ENCODE results near the gene KLK10. TPM values are rescaled to one million over a fixed set of nuclear protein-coding genes. Genes with fewer than 3 reads are reported as not detected.
A peak's percentile ranks its signal among the peaks of the same experiment; 100 is the strongest.

Gene KLK10
- total RNA-seq, 4 donors from 2014 or later = 30.0 to 94.1 (median 57.2) TPM

DNA sequence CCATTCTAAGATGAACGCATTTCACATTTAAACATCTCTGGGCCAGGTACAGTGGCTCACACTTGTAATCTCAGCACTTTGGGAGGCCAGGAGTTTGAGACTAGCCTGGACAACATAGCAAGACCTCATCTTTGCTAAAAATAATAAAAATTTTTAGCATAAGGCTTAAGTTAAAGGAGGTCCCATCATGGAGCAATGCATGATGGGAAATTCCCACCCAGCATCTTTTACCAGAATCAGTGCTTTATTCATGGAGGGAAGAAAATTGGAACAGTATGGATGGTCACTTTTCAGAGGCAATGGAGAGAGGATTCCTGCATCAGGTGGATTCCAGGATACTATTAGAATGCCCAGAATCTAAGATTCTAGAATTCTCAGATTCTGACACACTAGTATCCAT is 14.3 kb downstream of the KLK10 start:
- 93% methylated on average over 1 of the region's 1 CpG for WGBS, 2 donors
- intact Hi-C loops (cut with DNase I; ENCODE audit: low total_unique reads) = no loop called here
- TF ChIP-seq, protein P1, sequence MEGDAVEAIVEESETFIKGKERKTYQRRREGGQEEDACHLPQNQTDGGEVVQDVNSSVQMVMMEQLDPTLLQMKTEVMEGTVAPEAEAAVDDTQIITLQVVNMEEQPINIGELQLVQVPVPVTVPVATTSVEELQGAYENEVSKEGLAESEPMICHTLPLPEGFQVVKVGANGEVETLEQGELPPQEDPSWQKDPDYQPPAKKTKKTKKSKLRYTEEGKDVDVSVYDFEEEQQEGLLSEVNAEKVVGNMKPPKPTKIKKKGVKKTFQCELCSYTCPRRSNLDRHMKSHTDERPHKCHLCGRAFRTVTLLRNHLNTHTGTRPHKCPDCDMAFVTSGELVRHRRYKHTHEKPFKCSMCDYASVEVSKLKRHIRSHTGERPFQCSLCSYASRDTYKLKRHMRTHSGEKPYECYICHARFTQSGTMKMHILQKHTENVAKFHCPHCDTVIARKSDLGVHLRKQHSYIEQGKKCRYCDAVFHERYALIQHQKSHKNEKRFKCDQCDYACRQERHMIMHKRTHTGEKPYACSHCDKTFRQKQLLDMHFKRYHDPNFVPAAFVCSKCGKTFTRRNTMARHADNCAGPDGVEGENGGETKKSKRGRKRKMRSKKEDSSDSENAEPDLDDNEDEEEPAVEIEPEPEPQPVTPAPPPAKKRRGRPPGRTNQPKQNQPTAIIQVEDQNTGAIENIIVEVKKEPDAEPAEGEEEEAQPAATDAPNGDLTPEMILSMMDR (IDR thresholded peaks at IDR 0.05) = no peak
- H3K4me3 ChIP-seq (ENCODE audit: low read depth, poor library complexity, severe bottlenecking) = no peak overlapping the region
- DNase-seq (ENCODE audit: low spot score in 2 of 2) = no peak

- no peak for DNase-seq (ENCODE audit: low spot score in 2 of 2)
- intact Hi-C loops (cut with DNase I; ENCODE audit: low total_unique reads) = no loop called here
- no peak overlapping the region for H3K4me3 ChIP-seq (ENCODE audit: low read depth, poor library complexity, severe bottlenecking)
- no peak for TF ChIP-seq POLR2A (IDR thresholded peaks at IDR 0.05)
- 76 to 79% methylated on average over 7 of the region's 7 CpGs for WGBS, 2 donors
Observed at GRCh38 chr19:51003316-51003715, 16.2 kb downstream of the KLK10 start.

- DNase-seq (ENCODE audit: low spot score in 2 of 2) = peak in 1 of 2 donors; percentile 82
- intact Hi-C loops (cut with DNase I; ENCODE audit: low total_unique reads) = no loop called here
- TF ChIP-seq, protein P1 (IDR thresholded peaks at IDR 0.05) = no peak
- TF ChIP-seq POLR2A (IDR thresholded peaks at IDR 0.05) = no peak
- no peak overlapping the region for H3K4me3 ChIP-seq (ENCODE audit: low read depth, poor library complexity, severe bottlenecking)
- 44 to 62% methylated on average over 38 to 42 of the region's 42 CpGs for WGBS, 2 donors
Observed at GRCh38 chr19:51002542-51003311, 16.8 kb downstream of the KLK10 start.

- 27 to 39% methylated on average over 12 of the region's 12 CpGs for WGBS, 2 donors
- intact Hi-C loops (cut with DNase I; ENCODE audit: low total_unique reads) = no loop called here
Observed at GRCh38 chr19:51002089-51002532, 17.4 kb downstream of the KLK10 start.

DNA sequence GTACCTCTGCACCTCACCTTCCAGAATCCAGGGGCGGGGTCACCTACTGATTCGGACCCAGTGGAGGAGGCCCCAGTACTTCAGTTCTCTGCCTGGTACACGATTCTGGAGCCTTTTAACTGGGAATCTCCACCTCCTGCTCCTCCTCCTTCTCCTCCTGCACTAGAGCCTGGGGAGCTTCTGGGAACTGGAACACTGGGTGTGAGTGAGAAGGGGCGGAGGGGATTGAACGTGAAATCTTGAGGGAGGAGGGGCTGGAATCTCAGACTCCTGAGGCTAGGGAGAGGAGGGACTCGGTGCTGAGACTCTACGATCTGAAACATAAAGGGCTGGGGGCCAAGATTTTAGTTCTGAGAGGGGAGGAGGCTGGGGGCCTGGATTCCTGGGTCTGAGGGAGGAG is 18.0 kb downstream of the KLK10 start, which contains the start of gene KLK8:
TSS of gene KLK8 (minus strand) at position 90 of the 400 bp plus-strand sequence. CDS start 437 bp downstream, outside the sequence.
- no peak within 1 kb of the TSS for H3K4me3 ChIP-seq (ENCODE audit: low read depth, poor library complexity, severe bottlenecking)
- WGBS, 2 donors = 19 to 29% methylated on average over 7 of the region's 7 CpGs
- TF ChIP-seq POLR2A (IDR thresholded peaks at IDR 0.05) = no peak
- TF ChIP-seq, protein P1 (IDR thresholded peaks at IDR 0.05) = no peak
- intact Hi-C loops (cut with DNase I; ENCODE audit: low total_unique reads) = no loop called here
- no peak for DNase-seq (ENCODE audit: low spot score in 2 of 2)

More at GRCh38 chr19:51002089-51002532, 17.4 kb downstream of the KLK10 start:
- no peak for DNase-seq (ENCODE audit: low spot score in 2 of 2)
- TF ChIP-seq POLR2A (IDR thresholded peaks at IDR 0.05) = no peak
- TF ChIP-seq, protein P1 (IDR thresholded peaks at IDR 0.05) = no peak
- no peak overlapping the region for H3K4me3 ChIP-seq (ENCODE audit: low read depth, poor library complexity, severe bottlenecking)

DNA sequence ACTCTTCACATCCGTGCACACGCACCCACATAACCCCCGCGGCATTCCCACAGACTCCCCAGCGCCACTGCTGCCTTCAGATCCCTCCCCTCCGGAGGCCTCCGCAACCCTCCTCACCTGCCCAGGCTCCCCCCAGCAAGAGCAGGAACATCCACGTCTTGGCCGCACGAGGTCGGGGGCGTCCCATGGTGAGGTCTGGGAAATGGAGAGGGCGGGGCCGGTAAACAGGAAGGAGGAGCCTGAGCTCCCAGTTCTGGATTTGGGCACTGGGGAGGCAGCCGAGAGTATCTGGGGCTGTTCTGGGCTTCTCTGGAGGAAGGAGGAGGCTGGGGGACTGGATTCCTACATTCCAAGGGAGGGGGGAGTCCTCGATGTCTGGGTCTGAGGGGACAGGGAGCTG is 18.5 kb downstream of the KLK10 start:
- no peak overlapping the region for H3K4me3 ChIP-seq (ENCODE audit: low read depth, poor library complexity, severe bottlenecking)
- 23 to 25% methylated on average over 16 of the region's 16 CpGs for WGBS, 2 donors
- intact Hi-C loops (cut with DNase I; ENCODE audit: low total_unique reads) = no loop called here
- no peak for TF ChIP-seq POLR2A (IDR thresholded peaks at IDR 0.05)
- TF ChIP-seq, protein P1 (IDR thresholded peaks at IDR 0.05) = no peak
- no peak for DNase-seq (ENCODE audit: low spot score in 2 of 2)

Data from lower leg skin (tissue), 4 donors.